H1 (cell line): ENCODE measurements around the gene KCTD4. TPM values are rescaled to one million over a fixed set of nuclear protein-coding genes. Genes with fewer than 3 reads are reported as not detected.

Source experiments
- CTCF ChIA-PET: fragments of 300-600 bp; sonication (Branson Sonifier 250); formaldehyde crosslinking; loops from one replicate; lab custom pipeline; 2021; ENCODE audit not compliant: partially characterized antibody; lab: Charles Lee
- POLR2A ChIA-PET: fragments of 300-600 bp; sonication (Branson Sonifier 250); formaldehyde crosslinking; loops from one replicate; lab custom pipeline; 2021; ENCODE audit warnings: inconsistent platforms; ENCODE audit not compliant: partially characterized antibody; lab: Charles Lee
- DNase-seq, 2 experiments: peaks; one replicate each; pipeline versions ENCODE4 v3.0.0 to v3.0.0-alpha.2; 2010 to 2022; ENCODE audit warnings: low spot score in 2 of 2, low read depth in 1 of 2, mixed read lengths in 1 of 2
- FAIRE-seq: peaks from 2 replicates; lab custom pipeline; 2011; peaks lifted over from hg19 to GRCh38; lab: Jason Lieb, UNC
- H2AFZ ChIP-seq: 2 replicates; pipeline ENCODE4 v1.8.1; 2012; ENCODE audit warnings: low read length, inconsistent platforms
- H2AK5ac ChIP-seq: 2 replicates; pipeline ENCODE4 v1.6.1; 2013; ENCODE audit warnings: low read depth, low read length
- H2BK120ac ChIP-seq: replicated peaks from 2 replicates; pipeline ENCODE3; 2013; ENCODE audit warnings: low read depth, low read length, inconsistent platforms
- H2BK12ac ChIP-seq: 2 replicates; pipeline ENCODE4 v1.6.1; 2013; ENCODE audit warnings: low read depth, low read length
- H2BK15ac ChIP-seq: 2 replicates; pipeline ENCODE4 v1.6.1; 2013; ENCODE audit warnings: low read length
- H2BK20ac ChIP-seq: 2 replicates; pipeline ENCODE4 v1.6.1; 2013; ENCODE audit warnings: low read length
- H2BK5ac ChIP-seq: 2 replicates; pipeline ENCODE4 v1.6.1; 2013; ENCODE audit warnings: low read depth, low read length
- H3K14ac ChIP-seq: 2 replicates; pipeline ENCODE4 v1.6.1; 2013; ENCODE audit warnings: inconsistent platforms; ENCODE audit not compliant: insufficient read length
- H3K18ac ChIP-seq: 2 replicates; pipeline ENCODE4 v1.6.1; 2013; ENCODE audit warnings: low read length; ENCODE audit errors: extremely low read depth
- H3K23ac ChIP-seq: 2 replicates; pipeline ENCODE4 v1.6.1; 2013; ENCODE audit warnings: inconsistent platforms; ENCODE audit not compliant: insufficient read length
- H3K23me2 ChIP-seq: 2 replicates; pipeline ENCODE4 v1.6.1; 2013; ENCODE audit warnings: low read depth, low read length
- H3K27ac ChIP-seq: 2 replicates; pipeline ENCODE4 v1.6.1; 2011; ENCODE audit warnings: low read depth, low read length, inconsistent platforms
- H3K27me3 ChIP-seq, 4 experiments: replicated peaks in 1 of 4; 1 replicate in 1 of 4; 2 replicates in 3 of 4; pipeline versions ENCODE4 v1.6.1 to v1.8.1; 2011 to 2013; ENCODE audit warnings: low read length in 3 of 4, mild to moderate bottlenecking in 3 of 4, inconsistent platforms in 2 of 4, mixed read lengths in 2 of 4, moderate library complexity in 1 of 4; ENCODE audit not compliant: control insufficient read depth in 3 of 4, insufficient read depth in 3 of 4; ENCODE audit errors: extremely low read depth in 1 of 4
- H3K36me3 ChIP-seq, 4 experiments: 2 replicates each; pipeline versions ENCODE4 v1.6.1 to v1.8.1; 2011 to 2013; ENCODE audit warnings: mild to moderate bottlenecking in 4 of 4, low read length in 3 of 4, moderate library complexity in 2 of 4, control low read depth in 1 of 4, inconsistent platforms in 1 of 4; ENCODE audit not compliant: insufficient read depth in 4 of 4, control insufficient read depth in 2 of 4
- H3K4ac ChIP-seq: replicated peaks from 2 replicates; pipeline ENCODE3; 2013; ENCODE audit warnings: low read length, low read depth, mixed read lengths, inconsistent platforms; ENCODE audit not compliant: insufficient read length
- H3K4me1 ChIP-seq, 4 experiments: replicated peaks in 1 of 4; 1 replicate in 1 of 4; 2 replicates in 3 of 4; pipeline versions ENCODE4 v1.6.1 to v1.8.1; 2011 to 2013; ENCODE audit warnings: low read length in 3 of 4, inconsistent platforms in 2 of 4, mixed read lengths in 1 of 4; ENCODE audit not compliant: insufficient read depth in 4 of 4, control insufficient read depth in 3 of 4
- H3K4me2 ChIP-seq, 2 experiments: 2 replicates each; pipeline versions ENCODE4 v1.6.1 to v1.8.1; 2011 to 2013; ENCODE audit warnings: low read depth in 2 of 2, low read length in 2 of 2, control low read depth in 1 of 2, inconsistent platforms in 1 of 2, mild to moderate bottlenecking in 1 of 2; ENCODE audit not compliant: insufficient read depth in 1 of 2
- H3K4me3 ChIP-seq, 4 experiments: fragments of 200-600, 300-600 bp in 1 of 4; sonication (generic), shearing (Covaris generic), sonication (Bioruptor Twin) in 1 of 4; 2 replicates each; pipeline versions ENCODE4 v1.5.1 to v1.8.1; 2011 to 2016; ENCODE audit warnings: low read length in 4 of 4, low read depth in 3 of 4, control low read depth in 2 of 4, inconsistent platforms in 2 of 4, mild to moderate bottlenecking in 2 of 4, mixed read lengths in 1 of 4, moderate library complexity in 1 of 4; ENCODE audit not compliant: insufficient read depth in 2 of 4; ENCODE audit errors: extremely low read depth in 1 of 4
- H3K56ac ChIP-seq: replicated peaks from 2 replicates; pipeline ENCODE3; 2013; ENCODE audit warnings: low read depth, mild to moderate bottlenecking, mixed read lengths, low read length, inconsistent platforms; ENCODE audit not compliant: insufficient read length
- H3K79me1 ChIP-seq: 2 replicates; pipeline ENCODE4 v1.6.1; 2013; ENCODE audit warnings: low read depth, low read length, control low read depth
- H3K79me2 ChIP-seq, 2 experiments: 2 replicates each; pipeline versions ENCODE4 v1.6.1 to v1.8.1; 2012 to 2013; ENCODE audit warnings: low read length in 2 of 2, mild to moderate bottlenecking in 2 of 2, inconsistent platforms in 1 of 2; ENCODE audit not compliant: insufficient read depth in 2 of 2, control insufficient read depth in 1 of 2
- H3K9ac ChIP-seq, 4 experiments: replicated peaks in 1 of 4; 1 replicate in 1 of 4; 2 replicates in 3 of 4; pipeline versions ENCODE4 v1.6.1 to v1.8.1; 2011 to 2013; ENCODE audit warnings: low read depth in 3 of 4, low read length in 3 of 4, control low read depth in 2 of 4, mild to moderate bottlenecking in 2 of 4, moderate library complexity in 2 of 4, inconsistent platforms in 1 of 4; ENCODE audit errors: extremely low read depth in 1 of 4
- H3K9me3 ChIP-seq, 2 experiments: 2 replicates each; pipeline versions ENCODE4 v1.6.1 to v1.8.1; 2012 to 2013; ENCODE audit warnings: mild to moderate bottlenecking in 2 of 2, moderate library complexity in 2 of 2, control low read depth in 1 of 2, inconsistent platforms in 1 of 2, low read depth in 1 of 2, low read length in 1 of 2, mixed read lengths in 1 of 2; ENCODE audit not compliant: insufficient read depth in 2 of 2
- H4K20me1 ChIP-seq, 2 experiments: replicated peaks in 1 of 2; 2 replicates each; pipeline versions ENCODE3 to v1.8.1; 2011 to 2013; ENCODE audit warnings: inconsistent platforms in 2 of 2, low read length in 2 of 2, mild to moderate bottlenecking in 1 of 2; ENCODE audit not compliant: insufficient read depth in 2 of 2, control insufficient read depth in 1 of 2
- H4K5ac ChIP-seq: 2 replicates; pipeline ENCODE4 v1.6.1; 2013; ENCODE audit warnings: low read length, low read depth, mixed read lengths, inconsistent platforms; ENCODE audit not compliant: insufficient read length
- H4K8ac ChIP-seq: 2 replicates; pipeline ENCODE4 v1.8.0; 2013; ENCODE audit warnings: mild to moderate bottlenecking, moderate library complexity, low read length, inconsistent platforms; ENCODE audit not compliant: insufficient read depth; ENCODE audit errors: extremely low read depth
- H4K91ac ChIP-seq: replicated peaks from 2 replicates; pipeline ENCODE3; 2013; ENCODE audit warnings: low read length, mixed read lengths, inconsistent platforms; ENCODE audit not compliant: insufficient read length
- NANOG ChIP-seq: IDR thresholded peaks from 2 replicates; pipeline ENCODE4 v1.6.1; 2011; ENCODE audit warnings: low read length, low read depth, mild to moderate bottlenecking, inconsistent platforms; ENCODE audit not compliant: insufficient read depth, poor library complexity, severe bottlenecking
- RBBP5 ChIP-seq: IDR thresholded peaks from 2 replicates; pipeline ENCODE4 v1.7.1; 2012; ENCODE audit warnings: low read depth, mild to moderate bottlenecking, inconsistent platforms, low read length, moderate library complexity, borderline replicate concordance
- SIN3A ChIP-seq, 2 experiments: IDR thresholded peaks in 1 of 2; conservative IDR thresholded peaks in 1 of 2; 2 replicates each; pipeline ENCODE4 v1.6.1; 2011 to 2012; ENCODE audit warnings: low read length in 2 of 2, improper control_type of control experiment in 1 of 2, low read depth in 1 of 2, mild to moderate bottlenecking in 1 of 2
- WGBS, 2 experiments: shearing (Covaris generic) in 1 of 2; methylation state at CpG; one replicate each; pipeline versions ENCODE4 v1.1.6 to v1.1.7; 2013 to 2015; ENCODE audit warnings: low lambda C conversion rate in 2 of 2, mixed read lengths in 2 of 2, inconsistent platforms in 1 of 2, low coverage in 1 of 2, missing lambda C conversion rate in 1 of 2; ENCODE audit not compliant: insufficient replicate concordance in 2 of 2, insufficient coverage in 1 of 2, insufficient read length in 1 of 2; ENCODE audit errors: extremely low coverage in 1 of 2, missing lambda C conversion rate in 1 of 2; 5-methylcytosine and 5-hydroxymethylcytosine counted together
- polyA plus RNA-seq, 7 experiments: library from polyadenylated mRNA; depleted of rRNA in 3 of 7; stranded (reverse) in 5 of 7; unstranded in 2 of 7; fragments of >200 nt in 5 of 7; fragments of 200-250 nt in 2 of 7; gene quantifications; 1 replicate in 5 of 7; 2 replicates in 1 of 7; 4 replicates in 1 of 7; pipeline versions ENCODE4 v1.2.1 to v1.2.3, GENCODE V29; 2011 to 2013; ENCODE audit warnings: missing spikeins in 2 of 7, mixed read lengths in 2 of 7
- total RNA-seq: library from RNA; stranded (reverse); fragmentation: NEBNext Ultra II Directional; extraction: Animal tissue kit (Norgen Biotek cat#: 25700); gene quantifications from 2 replicates; pipeline ENCODE4 v1.2.1, GENCODE V29; 2021
- TF ChIP-seq, protein P1 (sequence below), 3 experiments: IDR thresholded peaks; 1 replicate in 2 of 3; 2 replicates in 1 of 3; pipeline versions ENCODE4 v1.5.1 to v1.6.1; 2011; ENCODE audit warnings: low read length in 3 of 3, mild to moderate bottlenecking in 3 of 3, inconsistent platforms in 2 of 3, low read depth in 1 of 3, moderate library complexity in 1 of 3; ENCODE audit not compliant: insufficient read depth in 1 of 3; ENCODE audit errors: control extremely low read depth in 1 of 3
- TF ChIP-seq, protein P2 (sequence below): IDR thresholded peaks from 2 replicates; pipeline ENCODE4 v1.6.1; 2012; ENCODE audit warnings: inconsistent platforms

KCTD4 gene
- total and polyA plus RNA-seq, 2 of the 8 experiments (the other 6 are each of a cell fraction or from before 2014, with no cell fraction given): not detected

DNA sequence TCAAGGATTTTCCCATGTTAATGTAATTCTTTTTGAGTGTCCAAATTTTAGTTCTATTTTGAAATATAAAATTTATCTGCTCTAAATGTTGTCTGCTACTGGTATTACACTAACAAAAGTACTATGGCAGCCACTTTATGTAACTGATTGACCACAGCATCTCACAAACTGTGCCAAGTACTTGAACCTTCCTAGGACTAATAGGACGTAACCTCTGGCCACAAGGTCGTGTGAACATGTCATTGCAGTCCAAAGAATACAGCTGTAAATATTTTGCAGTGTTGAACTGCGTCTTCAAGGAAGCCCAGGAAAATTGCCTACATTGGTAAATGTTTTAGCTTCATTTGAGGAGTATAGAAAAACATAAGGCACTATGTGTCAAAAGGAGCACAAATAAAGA is 1.9 kb downstream of the KCTD4 start:
- TF ChIP-seq NANOG (no peak), SIN3A (conservative IDR thresholded peaks at IDR 0.05 in 1 of 2, IDR thresholded peaks at IDR 0.05 in 1 of 2; ENCODE audit: low read depth in 1 of 2, low read length in 2 of 2) (no peak), RBBP5 (no peak)
- TF ChIP-seq, protein P1, sequence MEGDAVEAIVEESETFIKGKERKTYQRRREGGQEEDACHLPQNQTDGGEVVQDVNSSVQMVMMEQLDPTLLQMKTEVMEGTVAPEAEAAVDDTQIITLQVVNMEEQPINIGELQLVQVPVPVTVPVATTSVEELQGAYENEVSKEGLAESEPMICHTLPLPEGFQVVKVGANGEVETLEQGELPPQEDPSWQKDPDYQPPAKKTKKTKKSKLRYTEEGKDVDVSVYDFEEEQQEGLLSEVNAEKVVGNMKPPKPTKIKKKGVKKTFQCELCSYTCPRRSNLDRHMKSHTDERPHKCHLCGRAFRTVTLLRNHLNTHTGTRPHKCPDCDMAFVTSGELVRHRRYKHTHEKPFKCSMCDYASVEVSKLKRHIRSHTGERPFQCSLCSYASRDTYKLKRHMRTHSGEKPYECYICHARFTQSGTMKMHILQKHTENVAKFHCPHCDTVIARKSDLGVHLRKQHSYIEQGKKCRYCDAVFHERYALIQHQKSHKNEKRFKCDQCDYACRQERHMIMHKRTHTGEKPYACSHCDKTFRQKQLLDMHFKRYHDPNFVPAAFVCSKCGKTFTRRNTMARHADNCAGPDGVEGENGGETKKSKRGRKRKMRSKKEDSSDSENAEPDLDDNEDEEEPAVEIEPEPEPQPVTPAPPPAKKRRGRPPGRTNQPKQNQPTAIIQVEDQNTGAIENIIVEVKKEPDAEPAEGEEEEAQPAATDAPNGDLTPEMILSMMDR (IDR thresholded peaks at IDR 0.05; ENCODE audit: control extremely low read depth in 1 of 3, insufficient read depth in 1 of 3, low read depth in 1 of 3, low read length in 3 of 3): no peak
- TF ChIP-seq, protein P2, sequence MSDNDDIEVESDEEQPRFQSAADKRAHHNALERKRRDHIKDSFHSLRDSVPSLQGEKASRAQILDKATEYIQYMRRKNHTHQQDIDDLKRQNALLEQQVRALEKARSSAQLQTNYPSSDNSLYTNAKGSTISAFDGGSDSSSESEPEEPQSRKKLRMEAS: no peak
- TF ChIP-seq, all 59 proteins: peak for 0
- H3K36me3 ChIP-seq: no peaks in the 10 kb centered on the region
- no peak overlapping the region for H2BK20ac ChIP-seq
- H3K4me1 ChIP-seq: peaks cover 0 to 3% (median 0%) of the 10 kb centered on the region in 4 experiments; a peak in 1 of 7 replicates
- no peaks in the 10 kb centered on the region for H3K27me3 ChIP-seq
- no peaks in the 10 kb centered on the region for H3K9me3 ChIP-seq
- H3K79me2 ChIP-seq: peaks cover 0 to 3% of the 10 kb centered on the region in 2 experiments; a peak in 1 of 4 replicates
- ChIA-PET CTCF (interaction anchor here (1.0 kb wide), 1 partner anchor 34 kb away, joined by 3 read pairs; no protein-coding TSS in a partner anchor), POLR2A (interaction anchor here (0.9 to 1.5 kb wide), 3 partner anchors 11 to 132 kb away, joined by 3 to 4 read pairs (median 4); no protein-coding TSS in a partner anchor)
- no peaks in the 10 kb centered on the region for H3K23me2 ChIP-seq
- WGBS, 2 experiments: 84% methylated on average over 3 of the region's 3 CpGs; no CpG with 5 or more reads in 1 of the 2 experiments
- H2BK5ac ChIP-seq: no peak overlapping the region
- H3K18ac ChIP-seq: no peak overlapping the region
- no peak for DNase-seq
- H2BK15ac ChIP-seq: no peak overlapping the region
- no peak overlapping the region for H3K9ac ChIP-seq
- no peaks in the 10 kb centered on the region for H4K20me1 ChIP-seq
- H2AK5ac ChIP-seq: no peak overlapping the region
- H2AFZ ChIP-seq: no peak overlapping the region
- no peaks in the 10 kb centered on the region; the same call in 1 of the 2 replicates for H3K79me1 ChIP-seq
- no peak overlapping the region for H4K5ac ChIP-seq
- H3K56ac ChIP-seq: no peak overlapping the region
- H2BK120ac ChIP-seq: no peak overlapping the region
- no peak overlapping the region for H3K23ac ChIP-seq
- no peak overlapping the region for H3K4ac ChIP-seq
- H3K4me3 ChIP-seq: no peak overlapping the region
- peak; percentile 55 for FAIRE-seq
- no peak overlapping the region for H3K14ac ChIP-seq
- H4K8ac ChIP-seq: no peak overlapping the region
- H3K27ac ChIP-seq: no peak overlapping the region
- H4K91ac ChIP-seq: no peak overlapping the region
- H2BK12ac ChIP-seq: no peak overlapping the region
- no peak overlapping the region for H3K4me2 ChIP-seq
